Measurements from ENCODE around the gene PARK7.
A peak's percentile ranks its signal among the peaks of the same experiment; 100 is the strongest.

PARK7 gene

DNA sequence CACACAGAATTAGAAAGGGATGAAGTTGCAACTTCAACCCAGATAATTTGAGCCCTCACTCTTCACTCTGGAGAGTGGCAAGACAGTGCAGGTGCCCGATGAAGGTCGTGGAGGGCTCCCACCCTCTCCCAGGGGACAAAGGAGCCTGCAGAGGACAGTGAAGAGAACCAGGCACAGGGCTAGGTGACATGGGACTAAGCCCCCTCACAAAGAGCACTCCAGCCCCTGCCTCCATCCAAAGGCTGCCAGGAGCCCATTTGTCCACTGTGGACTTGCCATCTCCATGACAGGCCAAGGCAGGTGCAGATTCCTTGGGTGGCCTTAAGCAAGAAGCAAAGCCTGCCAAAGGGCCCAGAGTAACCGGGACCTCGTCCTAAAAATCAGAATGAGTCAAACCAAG is 49.5 kb downstream of the PARK7 start:
- DNase-seq, result no peak

DNA sequence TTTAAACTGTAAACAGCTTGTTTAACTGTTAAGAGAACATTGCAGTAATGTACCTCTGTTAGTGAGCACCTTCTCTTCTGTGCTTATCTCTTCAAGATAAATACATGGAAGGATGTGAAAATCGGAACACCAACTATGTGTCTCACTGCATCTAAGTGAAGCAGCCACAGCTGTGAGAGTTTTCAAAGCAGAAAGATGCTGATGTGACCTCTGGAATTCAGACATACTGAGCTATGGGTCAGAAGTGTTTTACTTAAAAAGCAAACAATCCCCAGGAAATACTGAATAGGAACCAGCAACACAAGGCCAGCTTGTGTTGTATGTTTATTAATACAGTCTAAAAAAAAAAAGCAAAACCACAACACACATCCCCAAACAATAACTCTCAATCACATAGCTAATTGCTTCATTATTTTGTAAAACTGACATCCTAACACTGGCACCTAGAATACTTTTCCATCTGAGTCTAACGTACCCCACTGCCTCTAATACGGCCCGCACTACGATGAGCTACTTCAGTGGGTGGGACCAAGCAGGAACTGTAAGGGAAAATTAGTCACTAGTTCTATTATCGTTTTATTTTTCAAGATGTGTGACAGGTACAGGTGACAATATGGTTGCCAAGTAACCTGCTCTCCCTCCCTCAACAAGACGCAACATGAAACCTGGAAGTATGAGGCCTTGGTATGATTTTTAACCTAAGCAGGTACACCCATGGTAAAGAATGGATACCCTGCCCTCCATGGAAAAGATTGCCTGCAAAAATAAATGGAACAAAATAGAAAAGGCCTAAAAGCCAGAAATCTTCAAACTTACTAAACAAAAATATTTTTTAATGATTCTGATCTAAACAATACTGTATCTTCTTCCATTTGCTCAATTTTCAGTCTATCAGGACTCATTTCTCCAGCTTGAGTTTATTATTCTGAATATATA is 50.7 kb downstream of the PARK7 start:
- no peak for DNase-seq

DNA sequence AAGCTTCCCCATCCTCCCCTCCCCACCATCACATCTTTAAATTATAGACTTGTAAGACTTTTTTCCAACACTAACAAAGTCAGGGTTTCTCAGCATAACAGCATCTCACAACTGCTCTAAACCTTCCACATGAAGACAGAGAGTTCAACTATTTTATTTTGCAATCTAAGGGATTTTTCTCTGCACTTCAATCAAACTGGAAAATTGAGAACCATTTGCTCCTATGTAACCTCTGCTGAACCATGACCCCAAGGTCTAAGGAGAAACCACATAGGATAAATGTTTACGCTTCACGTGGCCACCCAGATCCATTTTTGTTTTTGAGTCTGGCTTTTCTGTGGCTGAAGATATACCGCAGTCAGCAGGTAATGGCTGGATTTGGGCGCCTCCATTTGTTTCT is 51.4 kb downstream of the PARK7 start:
- no peak for DNase-seq

DNA sequence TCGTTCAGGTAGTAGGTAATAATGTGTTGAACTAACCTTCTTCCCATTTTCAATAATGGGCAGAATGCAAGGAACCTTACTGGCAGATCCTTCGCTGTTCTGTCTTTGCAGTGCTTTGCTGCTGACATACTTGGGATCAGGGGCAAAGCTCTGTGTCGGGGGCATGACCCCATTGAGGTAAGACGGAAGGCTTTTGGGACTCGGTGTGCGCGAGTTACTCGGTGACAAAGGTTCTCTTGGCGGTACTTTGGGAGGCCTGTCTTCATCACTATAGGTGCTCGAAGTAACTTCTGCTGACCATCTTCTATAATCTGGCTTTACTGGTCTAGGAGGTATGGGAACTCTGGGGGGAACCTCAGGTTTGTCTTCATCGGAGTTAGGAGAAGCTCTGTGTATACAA is 51.9 kb downstream of the PARK7 start:
- no peak for DNase-seq

DNA sequence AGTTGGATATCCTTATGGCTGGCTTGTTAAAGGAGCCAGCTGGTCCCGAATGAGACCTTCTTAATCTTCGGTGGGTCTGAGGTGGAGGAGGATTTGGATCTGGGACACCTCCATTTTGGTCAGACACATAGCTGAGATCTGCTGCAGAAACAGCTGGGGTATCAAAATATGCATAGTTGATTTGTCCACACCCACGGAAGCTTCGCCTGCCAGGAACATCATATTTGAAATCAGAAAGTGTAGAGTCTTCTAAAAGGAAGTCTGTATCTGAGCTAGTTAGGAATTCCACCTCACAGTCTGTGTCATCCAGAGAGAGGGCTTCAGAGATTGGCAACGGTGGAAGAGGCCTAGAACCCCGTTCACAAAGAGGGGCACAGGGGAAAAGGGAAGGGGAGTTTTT is 52.3 kb downstream of the PARK7 start:
- DNase-seq, result no peak

DNA sequence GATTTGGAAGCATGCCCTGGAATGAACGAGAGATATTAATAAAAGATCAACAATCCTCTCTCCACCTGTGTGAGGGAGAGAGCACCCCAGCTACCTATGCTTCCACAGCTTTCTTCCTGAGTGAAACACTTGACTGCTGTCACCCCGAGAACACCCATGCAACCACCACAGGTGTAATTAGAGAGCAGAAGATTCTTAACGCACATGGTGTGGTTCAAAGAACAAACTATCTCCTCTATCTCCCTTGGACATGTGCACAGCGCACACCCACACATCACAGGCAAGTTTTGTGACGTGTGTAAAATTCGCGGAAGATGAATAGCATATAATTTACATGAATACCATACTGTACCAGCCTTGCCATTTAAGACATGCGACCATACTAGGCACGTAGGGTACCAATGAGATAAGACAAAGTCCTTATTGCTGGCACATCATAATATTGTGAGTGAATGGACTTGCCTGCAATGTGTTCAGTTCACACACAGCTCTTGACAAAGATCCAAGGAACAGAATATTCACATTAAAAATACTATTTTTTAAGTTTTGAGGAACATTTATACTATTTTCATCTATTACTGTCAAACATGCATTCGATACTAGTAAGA is 53.0 kb downstream of the PARK7 start:
- no peak for DNase-seq

DNA sequence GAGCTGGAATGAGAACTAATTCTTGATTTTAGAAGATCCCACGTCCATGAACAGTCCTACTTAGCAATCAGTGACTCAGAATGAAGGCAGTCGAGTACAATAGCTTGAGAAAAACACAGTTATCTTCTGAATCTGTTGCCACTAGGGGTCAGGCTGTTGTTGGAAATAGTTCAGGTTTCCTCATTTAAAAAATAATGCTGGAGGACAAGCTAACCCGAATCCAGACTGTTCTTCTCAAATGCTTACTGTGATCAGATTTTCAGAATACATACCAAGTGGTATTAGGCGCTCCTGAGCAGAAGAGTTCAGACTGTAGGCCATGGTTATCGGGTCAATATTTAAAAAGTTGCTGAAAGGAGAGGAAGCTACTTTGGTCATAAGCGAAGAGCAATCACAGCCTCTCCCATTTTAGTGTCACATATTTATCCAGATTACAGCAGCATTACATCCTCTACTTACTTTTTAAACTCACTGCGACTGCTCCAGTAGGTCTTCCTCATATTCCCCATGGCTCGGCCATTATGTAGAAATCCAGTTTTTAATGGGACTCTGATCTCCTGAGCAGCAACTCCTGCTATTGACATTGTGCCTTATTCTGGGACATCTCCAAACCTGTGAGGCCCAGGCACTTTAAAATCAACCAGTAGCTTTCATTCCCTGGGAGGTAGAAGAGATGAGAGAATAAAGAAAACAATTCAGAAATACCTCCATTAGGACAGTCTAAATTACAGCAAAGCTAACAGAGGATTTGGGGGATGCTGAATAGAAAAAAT is 53.7 kb downstream of the PARK7 start:
- DNase-seq, result peak; percentile 54

DNA sequence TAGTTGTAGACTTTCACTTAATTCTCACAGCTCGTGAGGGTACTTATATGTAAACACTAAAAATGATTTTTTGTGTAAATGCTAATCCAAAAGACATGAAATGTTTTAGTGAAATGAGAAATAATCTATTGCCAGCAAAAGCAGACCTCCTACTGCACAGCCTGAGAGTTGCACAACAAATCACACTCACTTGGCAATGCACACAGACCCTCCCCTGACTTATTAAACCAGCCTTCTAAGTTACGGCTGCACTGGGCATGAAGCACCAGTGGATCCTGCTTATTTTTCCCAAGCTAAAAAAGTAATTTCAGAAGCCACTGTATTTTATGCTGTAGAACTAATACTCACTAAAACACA is 54.3 kb downstream of the PARK7 start:
- DNase-seq, result no peak

DNA sequence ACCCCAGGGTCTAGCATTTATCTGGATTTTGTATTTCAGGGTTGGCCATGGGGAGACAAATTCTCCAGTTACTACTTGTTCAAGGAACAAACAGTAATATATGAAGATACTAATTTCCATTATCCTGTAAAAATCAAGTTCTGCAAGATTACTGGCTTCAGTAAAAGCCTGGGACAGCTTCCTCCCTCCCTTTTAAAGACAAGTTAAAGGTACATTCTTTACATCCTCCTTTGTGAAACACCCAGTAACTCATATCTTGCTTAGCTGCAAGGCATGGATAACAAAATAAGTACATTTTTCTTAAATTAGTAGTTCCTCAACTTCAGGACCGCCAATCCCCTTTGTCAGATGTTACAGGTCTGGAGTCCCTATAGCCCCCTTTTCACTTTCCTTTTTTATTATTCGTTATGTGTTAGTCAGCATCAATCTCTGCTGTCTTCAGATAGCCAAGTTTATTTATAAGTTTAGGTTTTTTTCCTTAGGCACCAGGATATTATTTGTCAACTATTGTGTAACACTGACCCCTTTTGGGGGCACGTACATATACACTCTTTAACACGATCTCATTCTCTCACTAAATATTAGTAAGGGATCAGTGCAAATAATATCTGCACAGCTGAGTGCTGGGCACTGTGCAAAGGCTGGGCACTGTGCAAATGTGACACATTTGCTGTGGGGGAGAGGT is 54.8 kb downstream of the PARK7 start:
- DNase-seq, result no peak

DNA sequence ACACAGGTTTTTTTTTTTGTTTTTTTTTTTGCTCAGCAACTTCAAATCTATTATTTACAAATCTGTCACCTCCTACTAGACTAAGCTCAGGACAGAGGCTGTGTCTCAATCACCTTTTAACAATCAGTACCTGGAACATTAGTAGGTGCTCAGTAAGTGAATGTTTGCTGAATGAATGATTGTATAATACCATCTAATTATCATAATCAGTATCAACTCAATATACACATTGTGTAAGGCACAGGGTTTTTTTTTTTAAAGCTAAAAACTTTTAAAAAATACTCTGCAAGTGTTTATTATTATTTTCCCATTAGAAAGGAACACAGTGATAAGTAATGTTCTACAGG is 55.4 kb downstream of the PARK7 start:
- DNase-seq, result no peak

DNA sequence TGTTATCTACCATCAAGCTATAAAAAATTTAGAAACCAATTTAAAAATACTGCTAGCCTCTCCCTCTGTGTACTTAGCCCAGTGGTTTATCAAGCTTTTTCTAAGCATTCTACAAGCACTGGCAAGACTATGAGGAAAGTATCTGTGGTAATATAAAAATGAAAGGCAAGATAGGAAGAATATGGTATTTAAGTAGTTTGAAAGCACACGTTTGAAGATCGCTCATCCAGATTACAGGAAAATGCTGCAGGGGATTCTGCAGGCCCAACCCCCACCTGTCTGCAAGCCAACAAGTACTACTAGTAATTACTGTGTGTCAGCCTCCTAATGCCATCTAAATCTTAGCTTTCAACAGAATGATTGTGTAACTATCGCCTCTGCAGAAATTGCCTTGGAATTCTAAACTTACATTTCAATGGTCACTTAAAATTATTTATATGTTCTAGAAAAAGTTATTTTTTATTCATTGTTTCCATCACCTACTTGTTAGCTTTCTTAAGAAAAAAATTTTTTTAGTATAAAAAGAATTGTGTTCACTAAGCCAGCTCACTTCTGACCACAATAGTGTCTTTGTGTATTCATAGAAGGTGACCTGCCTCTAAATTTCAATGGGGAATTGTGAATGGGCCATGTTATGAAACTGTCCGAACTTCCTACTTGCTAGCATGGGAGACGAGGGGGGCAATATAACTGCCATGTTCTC is 56.1 kb downstream of the PARK7 start:
- DNase-seq, result peak; percentile 25

DNA sequence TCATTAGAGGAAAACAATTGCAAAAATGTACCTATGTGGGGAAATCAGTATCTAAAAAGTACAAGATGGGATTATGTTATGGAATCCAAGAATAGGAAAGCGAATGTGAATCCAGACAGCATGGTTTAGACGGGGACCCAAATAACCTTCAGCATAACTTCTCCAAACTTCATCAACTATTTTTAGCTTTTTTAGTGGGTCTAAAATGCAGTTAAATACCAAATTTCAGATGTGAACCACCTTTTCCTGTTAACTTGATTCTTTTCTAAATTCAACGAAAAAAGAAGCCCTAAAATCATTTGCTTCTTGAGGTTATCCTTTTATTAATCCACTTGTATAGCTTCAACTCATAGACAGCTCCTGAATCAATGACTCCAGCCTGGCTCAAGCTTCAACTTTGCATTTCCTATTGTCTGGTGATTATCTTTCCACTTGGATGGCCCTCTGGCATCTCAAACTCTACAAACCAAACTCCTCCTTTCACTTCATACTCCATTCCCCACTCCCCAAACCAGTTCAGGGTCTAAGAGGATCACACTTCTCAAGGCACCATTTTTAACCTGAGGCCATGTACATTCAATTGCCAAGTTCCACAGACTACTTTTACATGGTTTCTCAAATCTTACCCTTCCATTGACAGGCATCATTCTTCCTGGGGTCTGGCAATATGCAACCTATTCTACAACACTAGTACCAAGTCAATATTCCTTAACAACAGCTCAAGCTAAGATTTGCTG is 57.1 kb downstream of the PARK7 start:
- peak; percentile 68 for DNase-seq

DNA sequence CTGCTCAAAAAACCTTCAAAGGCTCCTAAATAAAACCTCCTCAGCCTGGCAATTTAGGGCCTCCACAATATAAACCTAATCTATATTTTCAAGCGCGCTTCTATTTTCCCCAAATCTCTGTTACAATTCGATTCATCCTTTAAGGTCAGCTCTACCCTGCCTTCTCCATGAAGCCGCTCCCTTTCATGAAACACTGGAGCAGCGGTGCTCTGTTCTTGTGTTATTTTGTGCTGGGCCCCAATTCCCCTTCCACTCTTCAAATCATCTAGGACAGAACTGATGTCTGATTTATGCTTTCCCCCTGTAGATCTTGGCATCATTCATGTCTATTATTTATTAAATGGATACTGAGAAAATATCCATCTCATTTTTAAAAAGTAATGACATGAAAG is 57.7 kb downstream of the PARK7 start:
- DNase-seq, result peak; percentile 44

DNA sequence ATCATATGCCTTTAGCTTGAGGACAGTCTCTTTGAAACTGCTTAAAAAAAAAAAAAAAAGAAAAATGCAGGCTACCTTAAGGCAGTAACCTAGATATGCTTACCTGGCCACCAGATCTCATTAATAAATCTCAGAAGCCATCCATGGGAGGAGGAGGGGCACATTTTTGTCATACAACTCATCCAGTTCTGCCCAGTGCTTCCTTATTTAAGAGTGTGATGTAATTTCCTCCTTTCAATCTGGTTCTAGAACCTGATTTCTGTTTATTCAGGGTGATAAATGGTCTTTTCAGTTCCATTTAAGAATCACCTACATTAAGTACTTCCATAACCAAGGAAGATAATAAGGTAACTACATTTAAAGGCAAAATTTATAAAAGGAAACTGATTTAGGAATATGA is 58.5 kb downstream of the PARK7 start:
- DNase-seq, result no peak

DNA sequence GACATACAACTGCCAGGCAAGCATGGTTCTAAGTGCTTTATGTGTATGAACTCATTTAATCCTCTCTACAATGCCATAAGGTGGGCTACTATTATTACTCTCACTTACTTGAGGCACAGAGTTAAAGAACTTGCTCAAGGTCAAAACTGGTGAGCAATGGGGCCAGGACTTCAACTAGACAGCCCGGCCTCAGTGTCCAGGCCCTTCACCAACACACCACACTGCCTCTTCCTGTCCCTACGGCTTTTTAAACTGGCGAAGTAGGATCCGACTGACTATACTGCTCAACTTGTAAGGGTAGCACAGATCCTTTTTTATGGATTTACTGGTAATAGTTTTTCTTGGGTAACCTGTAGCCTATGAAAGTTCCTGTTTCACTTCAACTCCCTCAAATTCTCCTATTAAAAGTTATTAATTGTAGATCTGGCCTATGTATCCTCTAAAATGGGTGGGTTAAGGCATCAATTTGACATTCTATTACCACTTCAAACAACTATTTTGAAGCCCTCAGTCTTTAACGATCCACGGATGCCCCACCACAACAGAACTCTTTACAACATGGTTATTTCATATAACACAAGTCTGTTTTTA is 60.3 kb downstream of the PARK7 start:
- no peak for DNase-seq

DNA sequence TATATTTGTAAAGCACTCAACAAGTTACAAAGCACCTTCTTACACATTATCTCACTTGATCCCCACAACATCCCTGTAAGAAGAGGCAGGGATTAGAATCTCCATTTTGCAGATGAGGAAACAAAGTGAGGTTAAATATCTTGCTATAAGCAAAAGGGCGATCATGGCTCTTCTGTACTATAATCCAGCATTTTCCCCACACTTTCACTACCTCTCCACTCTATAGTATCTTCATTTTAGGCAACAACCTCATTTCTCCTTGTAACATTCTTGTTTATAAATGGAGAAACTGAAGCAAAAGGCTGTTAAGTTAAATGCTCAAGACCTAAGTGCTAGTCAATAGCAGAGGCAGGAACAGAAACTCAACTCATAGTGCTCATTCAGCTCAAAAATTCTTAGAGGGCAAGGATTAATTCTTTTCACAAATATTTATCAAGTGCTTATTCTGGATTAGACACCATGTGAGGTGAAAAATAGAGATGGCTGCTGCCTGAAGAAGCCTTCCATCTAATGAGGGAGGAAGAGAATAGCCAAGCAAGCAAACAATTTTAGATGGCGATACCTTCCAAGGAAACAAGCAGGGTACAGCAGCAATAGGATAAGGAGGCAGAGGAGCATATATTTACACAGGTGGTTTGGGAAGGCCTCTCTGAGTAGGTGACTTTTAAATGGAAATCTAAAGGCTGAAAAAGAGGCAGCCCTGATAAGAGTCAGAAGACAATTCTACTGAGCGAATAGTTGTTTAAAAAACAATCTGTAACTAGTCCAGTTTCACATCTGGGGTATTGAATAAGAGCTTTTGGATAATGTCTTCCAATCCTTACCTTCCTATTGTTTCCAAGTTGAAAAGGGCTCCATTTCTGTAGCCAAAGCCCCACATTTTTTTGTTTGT is 61.1 kb downstream of the PARK7 start:
- DNase-seq, result no peak

DNA sequence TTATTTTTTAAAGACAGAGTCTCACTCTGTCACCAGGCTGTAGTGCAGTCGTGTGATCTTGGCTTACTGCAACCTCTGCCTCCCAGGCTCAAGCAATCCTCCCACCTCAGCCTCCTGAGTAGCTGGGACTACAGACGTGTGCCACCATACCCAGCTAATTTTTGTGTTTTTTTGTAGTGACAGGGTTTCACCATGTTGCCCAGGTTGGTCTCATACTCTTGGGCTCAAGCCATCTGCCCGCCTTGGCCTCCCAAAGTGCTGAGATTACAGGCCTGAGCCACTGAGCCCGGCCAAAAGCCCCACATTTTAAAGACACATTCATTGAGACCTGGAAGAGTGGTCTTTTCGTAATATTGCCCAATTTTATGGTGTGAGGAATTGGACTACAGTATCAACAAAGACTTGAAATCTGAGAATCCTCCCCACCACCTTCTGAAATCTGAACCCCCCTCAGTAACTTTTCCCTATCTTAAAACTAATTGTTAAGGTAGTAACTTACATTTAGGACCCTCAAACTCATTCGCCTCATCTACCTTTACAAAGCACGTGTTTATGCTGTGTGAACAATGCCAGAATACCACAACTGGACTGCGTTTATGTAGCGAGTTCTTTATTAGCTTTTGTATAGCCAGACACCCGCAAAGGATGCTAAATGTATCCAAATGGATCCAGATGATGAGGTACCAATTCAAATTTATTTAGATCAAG is 61.9 kb downstream of the PARK7 start:
- DNase-seq, result no peak

DNA sequence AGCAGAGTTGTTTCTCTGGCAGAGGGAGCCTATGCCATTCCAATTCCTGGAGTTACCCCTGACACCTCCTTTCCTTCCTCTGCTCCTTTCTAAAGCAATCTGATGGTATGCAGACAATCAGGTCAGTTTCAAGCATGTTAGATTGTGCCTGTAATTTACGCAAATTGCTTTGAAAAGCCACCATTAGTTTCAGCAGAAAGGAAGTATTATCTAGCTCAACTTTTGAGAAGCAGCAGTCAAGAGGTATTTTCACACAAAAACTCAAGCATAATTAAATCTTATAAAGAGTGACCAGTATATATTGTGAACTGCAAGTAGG is 62.4 kb downstream of the PARK7 start:
- DNase-seq, result no peak

DNA sequence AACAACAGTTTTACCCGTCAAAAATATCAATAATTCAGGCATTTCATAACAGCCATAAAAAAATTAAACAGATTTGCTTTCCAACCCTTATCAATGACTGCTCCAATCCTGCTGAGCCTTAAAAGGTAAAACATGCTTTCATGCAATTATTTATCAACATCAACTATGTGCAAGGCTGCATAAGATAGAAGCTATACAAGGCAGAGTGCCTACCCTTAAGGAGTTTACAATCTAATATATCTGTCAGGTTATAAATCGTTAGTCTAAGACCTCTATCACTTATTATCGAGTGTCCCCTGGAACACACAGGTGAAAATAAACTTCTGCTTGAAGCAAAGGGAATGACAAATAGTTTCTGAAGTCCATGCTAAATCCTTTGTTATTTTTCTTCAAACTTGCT is 62.8 kb downstream of the PARK7 start:
- no peak for DNase-seq

DNA sequence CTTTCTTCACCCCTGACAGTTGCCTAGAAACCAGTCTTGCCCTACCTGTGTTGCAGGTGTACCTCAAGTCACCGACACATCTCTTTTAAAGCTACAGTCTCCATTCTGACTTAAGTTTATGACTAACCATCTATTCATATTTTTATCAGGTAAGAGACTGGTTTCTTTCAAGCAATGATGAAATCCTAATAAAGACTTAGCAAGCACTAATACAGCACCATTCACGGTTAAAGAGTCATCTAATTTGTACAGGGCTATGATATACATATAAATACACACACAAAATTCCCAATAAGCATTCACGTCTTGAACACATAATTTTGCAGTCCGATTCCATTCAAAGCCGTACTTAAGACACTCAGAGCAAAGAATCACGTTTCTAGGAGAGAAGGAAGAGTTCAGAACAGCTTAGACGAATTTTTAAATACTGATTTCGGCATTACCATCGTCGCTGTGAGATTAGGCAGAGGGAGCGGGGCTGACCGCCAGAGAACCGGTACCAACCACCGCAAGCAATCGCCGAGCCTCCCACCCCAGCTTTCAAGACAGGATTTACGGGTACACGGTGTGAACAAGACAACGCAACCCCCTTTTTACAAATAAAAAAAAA is 63.7 kb downstream of the PARK7 start:
- no peak for DNase-seq
